Right lobe of liver (tissue), 4 donors: ENCODE results near the gene HMGXB4.

Experiments used
- POLR2A ChIP-seq: fragments of 450-650 bp; IDR thresholded peaks from one replicate; pipeline ENCODE4 v1.6.1; 2017; ENCODE audit warnings: antibody characterized with exemption, mild to moderate bottlenecking
- TF ChIP-seq, protein P1 (sequence below), 4 donors: fragments of 200-600 bp in 3 of 4; fragments of 450-650 bp in 1 of 4; IDR thresholded peaks; one replicate each; pipeline versions ENCODE4 v1.5.1 to v1.8.0; 2016 to 2022; ENCODE audit warnings: antibody characterized with exemption in 4 of 4, mild to moderate bottlenecking in 2 of 4
- donor health status: DM: no; HTN: no; CAD: no.
- donor health status: DM: no; HTN: no; CAD: no.
- donor health status: DM: no; HTN: yes; CAD: no.

DNA sequence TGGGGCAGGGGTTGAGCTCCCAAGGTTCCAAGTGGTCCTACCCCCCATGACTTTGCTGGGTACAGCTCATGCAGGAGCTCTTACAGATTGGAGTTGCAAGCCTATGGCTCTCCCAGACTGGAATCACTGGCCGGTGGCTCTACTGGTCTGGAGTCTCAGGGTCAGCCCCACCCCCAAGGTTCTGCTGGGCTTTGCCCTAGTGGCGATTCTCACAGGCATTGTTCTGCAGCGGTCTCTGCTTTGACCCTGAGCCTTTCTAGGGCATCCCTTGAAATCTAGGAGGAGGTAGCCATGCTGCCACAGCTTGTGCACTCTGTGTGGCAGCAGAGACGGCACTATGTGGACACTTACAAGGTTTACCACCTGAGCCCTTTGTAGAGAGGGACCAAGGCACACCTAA lies 49.3 kb upstream of the HMGXB4 start:
- TF ChIP-seq, protein P1, sequence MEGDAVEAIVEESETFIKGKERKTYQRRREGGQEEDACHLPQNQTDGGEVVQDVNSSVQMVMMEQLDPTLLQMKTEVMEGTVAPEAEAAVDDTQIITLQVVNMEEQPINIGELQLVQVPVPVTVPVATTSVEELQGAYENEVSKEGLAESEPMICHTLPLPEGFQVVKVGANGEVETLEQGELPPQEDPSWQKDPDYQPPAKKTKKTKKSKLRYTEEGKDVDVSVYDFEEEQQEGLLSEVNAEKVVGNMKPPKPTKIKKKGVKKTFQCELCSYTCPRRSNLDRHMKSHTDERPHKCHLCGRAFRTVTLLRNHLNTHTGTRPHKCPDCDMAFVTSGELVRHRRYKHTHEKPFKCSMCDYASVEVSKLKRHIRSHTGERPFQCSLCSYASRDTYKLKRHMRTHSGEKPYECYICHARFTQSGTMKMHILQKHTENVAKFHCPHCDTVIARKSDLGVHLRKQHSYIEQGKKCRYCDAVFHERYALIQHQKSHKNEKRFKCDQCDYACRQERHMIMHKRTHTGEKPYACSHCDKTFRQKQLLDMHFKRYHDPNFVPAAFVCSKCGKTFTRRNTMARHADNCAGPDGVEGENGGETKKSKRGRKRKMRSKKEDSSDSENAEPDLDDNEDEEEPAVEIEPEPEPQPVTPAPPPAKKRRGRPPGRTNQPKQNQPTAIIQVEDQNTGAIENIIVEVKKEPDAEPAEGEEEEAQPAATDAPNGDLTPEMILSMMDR (IDR thresholded peaks at IDR 0.05) = no peak
- TF ChIP-seq POLR2A = no peak
